Measurements from ENCODE around the gene RALGPS1.

RALGPS1 gene

GRCh38 chr9:126957687-126958053 lies 43.1 kb downstream of the RALGPS1 start:
- no peak for DNase-seq

GRCh38 chr9:126959336-126959735 lies 44.8 kb downstream of the RALGPS1 start:
- no peak for DNase-seq

- no peak for DNase-seq
Measured at GRCh38 chr9:126959917-126960316, 45.3 kb downstream of the RALGPS1 start.

GRCh38 chr9:126962336-126962735 lies 47.8 kb downstream of the RALGPS1 start:
- no peak for DNase-seq

GRCh38 chr9:126965077-126965476 lies 50.5 kb downstream of the RALGPS1 start:
- no peak for DNase-seq

GRCh38 chr9:126965541-126966428 lies 51.2 kb downstream of the RALGPS1 start:
- DNase-seq, result no peak

- no peak for DNase-seq
Measured at GRCh38 chr9:126971261-126971660, 56.7 kb downstream of the RALGPS1 start.

- DNase-seq, result no peak
Measured at GRCh38 chr9:126973651-126974529, 59.3 kb downstream of the RALGPS1 start.

GRCh38 chr9:126974594-126974993 lies 60.0 kb downstream of the RALGPS1 start:
- DNase-seq, result no peak

- no peak for DNase-seq
Measured at GRCh38 chr9:126975327-126976220, 61.0 kb downstream of the RALGPS1 start.

GRCh38 chr9:126979461-126979860 lies 64.9 kb downstream of the RALGPS1 start:
- no peak for DNase-seq

- DNase-seq, result no peak
Measured at GRCh38 chr9:126980231-126980630, 65.6 kb downstream of the RALGPS1 start.

GRCh38 chr9:126981218-126981617 lies 66.6 kb downstream of the RALGPS1 start:
- DNase-seq, result no peak

- DNase-seq, result no peak
Measured at GRCh38 chr9:126982215-126983002, 67.8 kb downstream of the RALGPS1 start.

- no peak for DNase-seq
Measured at GRCh38 chr9:126983767-126984166, 69.2 kb downstream of the RALGPS1 start.

- DNase-seq, result no peak
Measured at GRCh38 chr9:126984969-126985368, 70.4 kb downstream of the RALGPS1 start.

GRCh38 chr9:126985870-126986498 lies 71.4 kb downstream of the RALGPS1 start:
- DNase-seq, result peak; percentile 78

- no peak for DNase-seq
Measured at GRCh38 chr9:126986506-126986951, 71.9 kb downstream of the RALGPS1 start.

GRCh38 chr9:126988857-126989256 lies 74.3 kb downstream of the RALGPS1 start:
- DNase-seq, result no peak

GRCh38 chr9:126989847-126990842 lies 75.6 kb downstream of the RALGPS1 start:
- no peak for DNase-seq
